HepG2 (cell line): Measurements from ENCODE around the gene FAM174C. TPM values are rescaled to one million over a fixed set of nuclear protein-coding genes. Genes with fewer than 3 reads are reported as not detected.

Experiments used
- ATAC-seq: fragments of 200-7000 bp; cut with Tn5 transposase; 3 replicates; pipeline ENCODE4 v1.9.1; 2020; ENCODE audit warnings: mild to moderate bottlenecking, moderate library complexity
- BruUV-seq: library from RNA; stranded (reverse); fragments of 400-500 nt; replicated peaks from 2 replicates; lab custom pipeline; 2021; lab: Mats Ljungman, UMichigan
- CTCF ChIA-PET: fragments of 300-600 bp; formaldehyde crosslinking; extraction: SDS; loops from one replicate; lab custom pipeline; 2021; ENCODE audit warnings: low total read pairs, inconsistent platforms, low intra/inter-chr PET ratio; lab: Yijun Ruan, JAX
- POLR2A ChIA-PET: fragments of 350-600 bp; sonication (Branson Sonifier 250); formaldehyde crosslinking; loops from one replicate; lab custom pipeline; 2020; ENCODE audit warnings: antibody characterized with exemption, inconsistent platforms; lab: Yijun Ruan, JAX
- DNase-seq: peaks from one replicate; pipeline ENCODE4 v3.0.0-alpha.2; 2015; ENCODE audit warnings: low spot score
- FAIRE-seq: peaks from 3 replicates; lab custom pipeline; 2011; peaks lifted over from hg19 to GRCh38; lab: Jason Lieb, UNC
- H2AFZ ChIP-seq: one replicate; pipeline ENCODE4 v1.6.1; 2011; ENCODE audit warnings: low read length, inconsistent platforms
- H3K27ac ChIP-seq: fragments of 300-600 bp; 3 replicates; pipeline ENCODE4 v1.8.0; 2011; ENCODE audit warnings: mixed run types, mild to moderate bottlenecking, mixed read lengths, low read length, inconsistent platforms; ENCODE audit not compliant: insufficient read depth; ENCODE audit errors: extremely low read length
- H3K27me3 ChIP-seq, 2 experiments: fragments of 200-600 bp in 1 of 2; 2 replicates in 1 of 2; 3 replicates in 1 of 2; pipeline versions ENCODE4 v1.6.0 to v1.8.0; 2011; ENCODE audit warnings: low read length in 2 of 2, mild to moderate bottlenecking in 2 of 2, moderate library complexity in 2 of 2, inconsistent platforms in 1 of 2; ENCODE audit not compliant: insufficient read depth in 2 of 2, control insufficient read depth in 1 of 2
- H3K36me3 ChIP-seq, 2 experiments: fragments of 200-600 bp in 1 of 2; replicated peaks in 1 of 2; 2 replicates in 1 of 2; 3 replicates in 1 of 2; pipeline versions ENCODE4 v1.5.1 to v1.8.0; 2011; ENCODE audit warnings: low read length in 2 of 2, inconsistent platforms in 1 of 2; ENCODE audit not compliant: insufficient read depth in 2 of 2, control insufficient read depth in 1 of 2
- H3K4me1 ChIP-seq: 2 replicates; pipeline ENCODE4 v1.5.1; 2012; ENCODE audit warnings: low read length, inconsistent platforms; ENCODE audit not compliant: insufficient read depth
- H3K4me2 ChIP-seq: 2 replicates; pipeline ENCODE4 v1.6.0; 2011; ENCODE audit warnings: low read depth, low read length, inconsistent platforms
- H3K4me3 ChIP-seq, 3 experiments: fragments of 200-600 bp in 1 of 3; sonication (generic), shearing (Covaris generic) in 1 of 3; replicated peaks in 1 of 3; 2 replicates each; pipeline ENCODE4 v1.5.1; 2011 to 2016; ENCODE audit warnings: low read length in 3 of 3, inconsistent platforms in 2 of 3, low read depth in 2 of 3, mild to moderate bottlenecking in 2 of 3, control low read depth in 1 of 3, mixed read lengths in 1 of 3; ENCODE audit not compliant: insufficient read depth in 1 of 3
- H3K79me2 ChIP-seq: one replicate; pipeline ENCODE4 v1.6.1; 2011; ENCODE audit warnings: low read length, inconsistent platforms; ENCODE audit not compliant: insufficient read depth
- H3K9ac ChIP-seq: 2 replicates; pipeline ENCODE4 v1.6.0; 2011; ENCODE audit warnings: mild to moderate bottlenecking, low read depth, low read length, inconsistent platforms; ENCODE audit not compliant: insufficient read depth
- H3K9me3 ChIP-seq: 2 replicates; pipeline ENCODE4 v1.5.1; 2012; ENCODE audit warnings: mild to moderate bottlenecking, low read length
- H4K20me1 ChIP-seq: 2 replicates; pipeline ENCODE4 v1.6.0; 2011; ENCODE audit warnings: inconsistent platforms, mild to moderate bottlenecking, low read length, moderate library complexity; ENCODE audit not compliant: insufficient read depth
- AGO2 ChIP-seq: fragments of 200-400 bp; formaldehyde crosslinking; optimal IDR thresholded peaks from 2 replicates; pipeline ENCODE3; 2017; ENCODE audit warnings: mild to moderate bottlenecking, low read depth, low read length, moderate library complexity
- CCDC6 ChIP-seq: sonication (generic); formaldehyde crosslinking; IDR thresholded peaks from 2 replicates; pipeline ENCODE4 v1.8.1; 2022; ENCODE audit warnings: mild to moderate bottlenecking, missing genetic modification reagents, moderate library complexity
- HDAC6 ChIP-seq: fragments of 200-600 bp; sonication (generic); IDR thresholded peaks from 2 replicates; pipeline ENCODE4 v1.7.0; 2017; ENCODE audit warnings: mild to moderate bottlenecking, antibody characterized with exemption, low read length, low read depth
- SIN3A ChIP-seq: IDR thresholded peaks from 2 replicates; pipeline ENCODE4 v1.6.1; 2011; ENCODE audit warnings: low read depth, mild to moderate bottlenecking, control low read depth, low read length, borderline replicate concordance
- SP1 ChIP-seq, 2 experiments: fragments of 450-650 bp in 1 of 2; sonication (generic) in 1 of 2; formaldehyde crosslinking in 1 of 2; IDR thresholded peaks; 2 replicates each; pipeline versions ENCODE4 v1.4.0 to v1.6.1; 2016 to 2020; ENCODE audit warnings: missing genetic modification reagents in 1 of 2
- SRSF1 ChIP-seq: fragments of 200-400 bp; formaldehyde crosslinking; optimal IDR thresholded peaks from 2 replicates; pipeline ENCODE3; 2017; ENCODE audit warnings: mild to moderate bottlenecking, low read depth, low read length, moderate library complexity
- ZNF296 ChIP-seq: sonication (generic); formaldehyde crosslinking; conservative IDR thresholded peaks from 2 replicates; pipeline ENCODE4 v1.5.0; 2020; ENCODE audit warnings: mild to moderate bottlenecking, missing genetic modification reagents
- WGBS: methylation state at CpG from one replicate; pipeline ENCODE4 v1.1.6; 2017; ENCODE audit warnings: low lambda C conversion rate; 5-methylcytosine and 5-hydroxymethylcytosine counted together
- in situ Hi-C: cut with HindIII; loops from 2 replicates; pipeline ENCODE4 v1.10.0; 2017; ENCODE audit warnings: low pct_unique_long_range_greater_than_20kb; ENCODE audit not compliant: extremely low pct_ligation_motif_present
- intact Hi-C: fragments of 100-400 bp; cut with micrococcal nuclease; formaldehyde crosslinking; loops from one replicate; pipeline ENCODE4 v1.10.0; 2022; ENCODE audit not compliant: unreplicated experiment
- polyA plus RNA-seq, 8 experiments: library from polyadenylated mRNA; depleted of rRNA in 3 of 8; stranded (reverse) in 7 of 8; unstranded in 1 of 8; fragments of >200 nt; fragmentation: Illumina TruSeq in 4 of 8; extraction: Trizol in 4 of 8; gene quantifications; 2 replicates each; pipeline versions ENCODE4 v1.2.1 to v1.2.3, GENCODE V29; 2011 to 2016; ENCODE audit warnings: low read depth in 4 of 8, missing spikeins in 1 of 8, mixed read lengths in 1 of 8; ENCODE audit not compliant: insufficient read depth in 1 of 8
- total RNA-seq, 5 experiments: library from RNA; depleted of rRNA; stranded (reverse); fragments of >200 nt; fragmentation: Illumina TruSeq; extraction: Trizol; gene quantifications; 2 replicates each; pipeline ENCODE4 v1.2.3, GENCODE V29; 2016; ENCODE audit warnings: low read depth in 1 of 5
- TF ChIP-seq, protein P1 (sequence below): sonication (generic); formaldehyde crosslinking; IDR thresholded peaks from 2 replicates; pipeline ENCODE4 v1.5.0; 2020; ENCODE audit warnings: mild to moderate bottlenecking, missing genetic modification reagents

FAM174C gene
- total and polyA plus RNA-seq, 2 of the 13 experiments (the other 11 are each of a cell fraction or from before 2014, with no cell fraction given): 19.5 to 31.3 TPM

DNA sequence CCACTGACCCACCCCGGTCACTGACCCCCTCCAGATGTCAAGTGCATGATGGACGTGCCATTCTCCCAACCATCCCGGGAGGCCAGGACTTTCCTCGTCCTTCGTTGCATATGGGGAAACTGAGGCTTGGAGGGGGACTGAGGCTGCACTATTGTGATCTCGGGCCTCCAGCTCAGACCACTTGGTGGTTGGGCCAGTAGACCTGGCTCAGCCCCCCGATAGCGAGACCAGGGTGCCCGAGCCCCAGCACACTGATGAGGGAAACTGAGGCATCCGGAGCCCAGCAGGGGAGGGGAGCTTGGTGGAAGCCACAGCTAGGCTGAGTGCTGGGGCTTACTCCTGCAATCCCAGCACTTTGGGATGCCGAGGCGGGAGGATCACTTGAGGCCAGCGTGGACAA, 20.7 kb downstream of the FAM174C start:
- Histone ChIP-seq H3K9ac (no peak overlapping the region), H4K20me1 (no peaks in the 10 kb centered on the region), H3K4me1 (peaks cover 19% of the 10 kb centered on the region), H3K79me2 (peaks cover 8% of the 10 kb centered on the region), H2AFZ (no peak overlapping the region), H3K27ac (no peak overlapping the region), H3K9me3 (no peaks in the 10 kb centered on the region), H3K4me3 (no peak overlapping the region), H3K36me3 (peaks cover 0 to 2% of the 10 kb centered on the region in 2 experiments; a peak in 2 of 5 replicates), H3K4me2 (no peak overlapping the region), H3K27me3 (no peaks in the 10 kb centered on the region)
- no TSS peak for BruUV-seq
- no peak for TF ChIP-seq SP1 (IDR thresholded peaks at IDR 0.05)
- TF ChIP-seq SP1 (CRISPR knock-in tag; IDR thresholded peaks at IDR 0.05): peak; percentile 50
- no peak for TF ChIP-seq ZNF296 (CRISPR knock-in tag)
- TF ChIP-seq, protein P1, sequence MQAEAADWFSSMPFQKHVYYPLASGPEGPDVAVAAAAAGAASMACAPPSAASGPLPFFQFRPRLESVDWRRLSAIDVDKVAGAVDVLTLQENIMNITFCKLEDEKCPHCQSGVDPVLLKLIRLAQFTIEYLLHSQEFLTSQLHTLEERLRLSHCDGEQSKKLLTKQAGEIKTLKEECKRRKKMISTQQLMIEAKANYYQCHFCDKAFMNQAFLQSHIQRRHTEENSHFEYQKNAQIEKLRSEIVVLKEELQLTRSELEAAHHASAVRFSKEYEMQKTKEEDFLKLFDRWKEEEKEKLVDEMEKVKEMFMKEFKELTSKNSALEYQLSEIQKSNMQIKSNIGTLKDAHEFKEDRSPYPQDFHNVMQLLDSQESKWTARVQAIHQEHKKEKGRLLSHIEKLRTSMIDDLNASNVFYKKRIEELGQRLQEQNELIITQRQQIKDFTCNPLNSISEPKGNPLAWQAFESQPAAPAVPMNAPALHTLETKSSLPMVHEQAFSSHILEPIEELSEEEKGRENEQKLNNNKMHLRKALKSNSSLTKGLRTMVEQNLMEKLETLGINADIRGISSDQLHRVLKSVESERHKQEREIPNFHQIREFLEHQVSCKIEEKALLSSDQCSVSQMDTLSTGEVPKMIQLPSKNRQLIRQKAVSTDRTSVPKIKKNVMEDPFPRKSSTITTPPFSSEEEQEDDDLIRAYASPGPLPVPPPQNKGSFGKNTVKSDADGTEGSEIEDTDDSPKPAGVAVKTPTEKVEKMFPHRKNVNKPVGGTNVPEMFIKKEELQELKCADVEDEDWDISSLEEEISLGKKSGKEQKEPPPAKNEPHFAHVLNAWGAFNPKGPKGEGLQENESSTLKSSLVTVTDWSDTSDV (CRISPR knock-in tag): no peak
- WGBS: 98% methylated on average over 11 of the region's 13 CpGs
- no peak for ATAC-seq
- CTCF ChIA-PET: no interaction called here
- POLR2A ChIA-PET: no interaction called here
- no peak for FAIRE-seq
- intact Hi-C loops: no loop called here
- no peak for DNase-seq
- in situ Hi-C loops: no loop called here

DNA sequence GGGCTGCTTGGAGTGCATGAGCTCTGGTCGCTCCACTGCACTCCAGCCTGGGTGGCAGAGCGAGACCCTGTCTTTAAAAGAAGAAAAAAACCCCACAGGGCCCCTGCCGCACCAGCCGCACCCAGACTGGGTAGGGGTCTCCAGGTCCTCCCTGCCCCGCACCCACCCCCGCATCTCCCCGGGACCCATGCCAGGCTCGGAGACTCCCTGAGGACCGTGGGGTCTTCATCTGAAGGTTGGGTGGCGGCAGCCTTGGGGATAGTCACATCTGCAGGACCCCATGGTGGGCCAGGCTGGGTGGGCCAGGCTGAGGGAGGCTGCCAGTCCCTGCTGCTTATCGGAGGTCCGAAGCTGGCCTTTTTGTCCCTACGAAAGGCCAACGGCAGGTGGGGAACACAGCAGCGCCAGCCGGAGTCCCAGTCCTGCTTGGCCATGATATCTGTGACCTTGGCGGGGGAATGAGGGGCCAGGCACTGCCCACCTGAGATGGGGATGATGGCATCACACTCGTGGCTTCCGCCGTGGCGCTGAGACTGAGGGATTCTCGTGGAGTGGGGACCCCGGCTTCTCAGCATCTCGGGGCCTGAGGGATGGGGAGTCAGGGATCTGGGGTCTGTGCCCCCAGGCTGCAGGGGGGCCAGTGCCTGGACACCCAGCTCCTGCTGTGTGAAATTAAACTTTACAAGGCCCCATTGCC, 21.4 kb downstream of the FAM174C start:
- no peak overlapping the region for H2AFZ ChIP-seq
- no peaks in the 10 kb centered on the region for H4K20me1 ChIP-seq
- H3K9ac ChIP-seq: no peak overlapping the region
- CTCF ChIA-PET: no interaction called here
- peaks cover 13% of the 10 kb centered on the region for H3K4me1 ChIP-seq
- H3K36me3 ChIP-seq: peaks cover 0 to 2% of the 10 kb centered on the region in 2 experiments; a peak in 2 of 5 replicates
- peak; percentile 32 for TF ChIP-seq AGO2
- no peak for TF ChIP-seq SIN3A
- no peak for TF ChIP-seq SRSF1
- TF ChIP-seq CCDC6 (CRISPR knock-in tag): no peak
- no peak for TF ChIP-seq HDAC6
- BruUV-seq: no TSS peak
- POLR2A ChIA-PET: no interaction called here
- in situ Hi-C loops (no loop called here), intact Hi-C loops (no loop called here)
- H3K4me3 ChIP-seq: no peak overlapping the region
- H3K9me3 ChIP-seq: no peaks in the 10 kb centered on the region
- ATAC-seq: no peak
- FAIRE-seq: no peak
- peaks cover 6% of the 10 kb centered on the region for H3K79me2 ChIP-seq
- no peak overlapping the region for H3K27ac ChIP-seq
- H3K27me3 ChIP-seq: no peaks in the 10 kb centered on the region
- H3K4me2 ChIP-seq: no peak overlapping the region
- 99% methylated on average over 10 of the region's 24 CpGs for WGBS
- no peak for DNase-seq
